Heart left ventricle (tissue), 13 donors: ENCODE measurements around the gene RARS2.
"Not testable (repeated sequence)": the region's sequence is repeated elsewhere in the genome, so short reads cannot be mapped to it uniquely, and the experiment has no call there.

Experiments used
- POLR2A ChIP-seq, 2 donors: fragments of 450-650 bp; IDR thresholded peaks; one replicate each; pipeline ENCODE4 v1.6.1; 2017; ENCODE audit warnings: antibody characterized with exemption in 2 of 2, mild to moderate bottlenecking in 2 of 2, moderate library complexity in 2 of 2
- TF ChIP-seq, protein P1 (sequence below), 12 donors: fragments of 200-600 bp; sonication (generic) in 4 of 12; IDR thresholded peaks; one replicate each; pipeline versions ENCODE4 v1.5.0 to v1.8.0; 2018 to 2022; ENCODE audit warnings: antibody characterized with exemption in 12 of 12, mild to moderate bottlenecking in 5 of 12
- donor health status: ischemic (EF 13 %, LVEDD 7.1; RV severe dilation, severe dysfunction).
- donor health status: DM: no; HTN: yes; CAD: no.
- donor health status: DM: no; HTN: no; CAD: no.
- donor health status: ischemic (EF 25% LVEDD 6.9; RV normal size, moderate dysfunction).
- donor health status: ischemic (EF 25% LVEDD 5.7; RV mildly dilated, moderate dysfunction).
- donor health status: ischemic (EF 35%, LVEDD 5.7; RV mildly dilated, moderate dysfunction).
- donor health status: nonischemic (EF 11% LVEDD 7.7; RV severe dilation, severe dysfunction).
- donor health status: DM: yes; HTN: yes; CAD: no.
- donor health status: PGD.
- donor health status: ischemic (EF 29% LVEDD 5.4; RV normal size, mild dysfunction).
- donor health status: nonischemic (EF 23%, LVEDD 6.1; RV moderate dilation, normal function).

DNA sequence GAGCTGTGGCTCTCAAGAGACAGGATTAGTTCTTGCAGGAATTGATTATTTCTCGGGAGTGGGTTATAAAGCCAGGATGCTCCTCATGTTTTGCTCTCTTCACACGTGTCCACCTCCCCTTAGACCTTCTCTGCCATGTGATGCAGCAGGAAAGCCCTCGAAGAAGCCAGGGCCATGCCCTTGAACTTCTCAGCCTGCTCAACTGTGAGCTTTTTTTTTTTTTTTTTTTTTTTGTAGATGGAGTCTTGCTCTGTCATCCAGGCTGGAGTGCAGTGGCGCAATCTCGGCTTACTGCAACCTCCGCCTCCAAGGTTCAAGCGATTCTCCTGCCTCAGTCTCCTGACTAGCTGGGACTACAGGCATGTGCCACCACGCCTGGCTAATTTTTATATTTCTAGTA lies 100.5 kb downstream of the RARS2 start:
- TF ChIP-seq, protein P1, sequence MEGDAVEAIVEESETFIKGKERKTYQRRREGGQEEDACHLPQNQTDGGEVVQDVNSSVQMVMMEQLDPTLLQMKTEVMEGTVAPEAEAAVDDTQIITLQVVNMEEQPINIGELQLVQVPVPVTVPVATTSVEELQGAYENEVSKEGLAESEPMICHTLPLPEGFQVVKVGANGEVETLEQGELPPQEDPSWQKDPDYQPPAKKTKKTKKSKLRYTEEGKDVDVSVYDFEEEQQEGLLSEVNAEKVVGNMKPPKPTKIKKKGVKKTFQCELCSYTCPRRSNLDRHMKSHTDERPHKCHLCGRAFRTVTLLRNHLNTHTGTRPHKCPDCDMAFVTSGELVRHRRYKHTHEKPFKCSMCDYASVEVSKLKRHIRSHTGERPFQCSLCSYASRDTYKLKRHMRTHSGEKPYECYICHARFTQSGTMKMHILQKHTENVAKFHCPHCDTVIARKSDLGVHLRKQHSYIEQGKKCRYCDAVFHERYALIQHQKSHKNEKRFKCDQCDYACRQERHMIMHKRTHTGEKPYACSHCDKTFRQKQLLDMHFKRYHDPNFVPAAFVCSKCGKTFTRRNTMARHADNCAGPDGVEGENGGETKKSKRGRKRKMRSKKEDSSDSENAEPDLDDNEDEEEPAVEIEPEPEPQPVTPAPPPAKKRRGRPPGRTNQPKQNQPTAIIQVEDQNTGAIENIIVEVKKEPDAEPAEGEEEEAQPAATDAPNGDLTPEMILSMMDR (IDR thresholded peaks at IDR 0.05): not testable (repeated sequence)
- not testable (repeated sequence) for TF ChIP-seq POLR2A (IDR thresholded peaks at IDR 0.05)
